Trophoblast cell (in vitro differentiated cells and primary cell): ENCODE results near the gene AUTS2.

Experiments
- DNase-seq, 2 donors: peaks; one replicate each; pipeline ENCODE4 v3.0.0-alpha.2; 2016
- H2AFZ ChIP-seq: 2 replicates; pipeline ENCODE4 v1.6.1; 2013; ENCODE audit warnings: low read length, moderate library complexity, mild to moderate bottlenecking; ENCODE audit not compliant: insufficient read depth, poor library complexity
- H2AK5ac ChIP-seq: 2 replicates; pipeline ENCODE4 v1.6.1; 2013; ENCODE audit warnings: mild to moderate bottlenecking, low read length
- H2BK120ac ChIP-seq: 2 replicates; pipeline ENCODE4 v1.6.1; 2013; ENCODE audit warnings: low read length, mild to moderate bottlenecking, moderate library complexity; ENCODE audit not compliant: insufficient read depth, poor library complexity
- H2BK12ac ChIP-seq: 2 replicates; pipeline ENCODE4 v1.6.1; 2013; ENCODE audit warnings: mild to moderate bottlenecking, low read length, moderate library complexity
- H2BK5ac ChIP-seq: 2 replicates; pipeline ENCODE4 v1.6.1; 2013; ENCODE audit warnings: low read length, low read depth, moderate library complexity, mild to moderate bottlenecking; ENCODE audit not compliant: poor library complexity
- H3K14ac ChIP-seq: 2 replicates; pipeline ENCODE4 v1.6.1; 2013; ENCODE audit warnings: mild to moderate bottlenecking, low read length
- H3K18ac ChIP-seq: 2 replicates; pipeline ENCODE4 v1.6.1; 2013; ENCODE audit warnings: mild to moderate bottlenecking, low read length
- H3K23ac ChIP-seq: 2 replicates; pipeline ENCODE4 v1.6.1; 2013; ENCODE audit warnings: low read length
- H3K27ac ChIP-seq: 2 replicates; pipeline ENCODE4 v1.5.1; 2013; ENCODE audit warnings: low read depth, mild to moderate bottlenecking, inconsistent platforms, low read length, moderate library complexity
- H3K27me3 ChIP-seq: 2 replicates; pipeline ENCODE4 v1.6.1; 2013; ENCODE audit warnings: inconsistent platforms, mild to moderate bottlenecking, low read length, moderate library complexity; ENCODE audit not compliant: insufficient read depth
- H3K36me3 ChIP-seq, 2 experiments: 1 replicate in 1 of 2; 2 replicates in 1 of 2; pipeline ENCODE4 v1.6.1; 2013; ENCODE audit warnings: low read length in 2 of 2, mild to moderate bottlenecking in 2 of 2, moderate library complexity in 1 of 2; ENCODE audit not compliant: insufficient read depth in 2 of 2, control insufficient read depth in 1 of 2
- H3K4ac ChIP-seq: 2 replicates; pipeline ENCODE4 v1.6.1; 2013; ENCODE audit warnings: low read depth, mild to moderate bottlenecking, low read length, moderate library complexity
- H3K4me1 ChIP-seq, 2 experiments: 1 replicate in 1 of 2; 2 replicates in 1 of 2; pipeline ENCODE4 v1.6.1; 2013; ENCODE audit warnings: low read length in 2 of 2, mild to moderate bottlenecking in 2 of 2, moderate library complexity in 1 of 2; ENCODE audit not compliant: insufficient read depth in 2 of 2, control insufficient read depth in 1 of 2
- H3K4me2 ChIP-seq: 2 replicates; pipeline ENCODE4 v1.6.1; 2013; ENCODE audit warnings: inconsistent platforms, mild to moderate bottlenecking, low read length, moderate library complexity
- H3K4me3 ChIP-seq: 2 replicates; pipeline ENCODE4 v1.5.1; 2013; ENCODE audit warnings: mild to moderate bottlenecking, low read depth, low read length, inconsistent platforms
- H3K79me1 ChIP-seq: one replicate; pipeline ENCODE4 v1.6.1; 2013; ENCODE audit warnings: low read length
- H3K79me2 ChIP-seq: 2 replicates; pipeline ENCODE4 v1.6.1; 2013; ENCODE audit warnings: low read length, mild to moderate bottlenecking; ENCODE audit not compliant: control insufficient read depth, insufficient read depth, poor library complexity
- H3K9ac ChIP-seq: 2 replicates; pipeline ENCODE4 v1.6.1; 2013; ENCODE audit warnings: mild to moderate bottlenecking, low read length
- H3K9me3 ChIP-seq: 2 replicates; pipeline ENCODE4 v1.6.1; 2013; ENCODE audit warnings: low read depth, mild to moderate bottlenecking, control low read depth, inconsistent platforms, low read length; ENCODE audit not compliant: insufficient read depth
- H4K12ac ChIP-seq: 2 replicates; pipeline ENCODE4 v1.6.1; 2013; ENCODE audit warnings: low read depth, mild to moderate bottlenecking, low read length, moderate library complexity
- H4K8ac ChIP-seq: 2 replicates; pipeline ENCODE4 v1.6.1; 2013; ENCODE audit warnings: low read depth, mild to moderate bottlenecking, low read length, moderate library complexity
- H4K91ac ChIP-seq: one replicate; pipeline ENCODE4 v1.6.1; 2013; ENCODE audit warnings: low read depth, mild to moderate bottlenecking, low read length, moderate library complexity
- WGBS: extraction: QIAGEN DNeasy Blood & Tissue Kit; methylation state at CpG from one replicate; pipeline ENCODE4 v1.1.7; 2013; ENCODE audit warnings: missing lambda C conversion rate; ENCODE audit not compliant: insufficient read length, insufficient coverage; ENCODE audit errors: extremely low coverage; 5-methylcytosine and 5-hydroxymethylcytosine counted together

Gene AUTS2

GRCh38 chr7:70612811-70613210, 1014.5 kb downstream of the AUTS2 start:
- H2BK5ac ChIP-seq, result no peak overlapping the region
- no peak overlapping the region for H2BK12ac ChIP-seq
- no peak overlapping the region for H3K18ac ChIP-seq
- no peaks in the 10 kb centered on the region for H3K79me2 ChIP-seq
- H3K36me3 ChIP-seq, result no peaks in the 10 kb centered on the region
- no peak overlapping the region for H4K12ac ChIP-seq
- no peak for DNase-seq
- H3K4me2 ChIP-seq, result no peak overlapping the region
- no peak overlapping the region for H2AK5ac ChIP-seq
- H3K23ac ChIP-seq, result no peak overlapping the region
- H3K9me3 ChIP-seq, result peaks cover 3% of the 10 kb centered on the region
- H2BK120ac ChIP-seq, result no peak overlapping the region
- H2AFZ ChIP-seq, result no peak overlapping the region
- H3K9ac ChIP-seq, result no peak overlapping the region
- H3K14ac ChIP-seq, result no peak overlapping the region
- H3K27ac ChIP-seq, result no peak overlapping the region
- WGBS, result no CpG with 5 or more reads among the region's 5 CpGs
- H4K8ac ChIP-seq, result no peak overlapping the region
- H3K79me1 ChIP-seq, result no peaks in the 10 kb centered on the region
- H4K91ac ChIP-seq, result no peak overlapping the region
- no peaks in the 10 kb centered on the region for H3K4me1 ChIP-seq
- H3K27me3 ChIP-seq, result no peaks in the 10 kb centered on the region
- no peak overlapping the region for H3K4ac ChIP-seq
- H3K4me3 ChIP-seq, result no peak overlapping the region

- Histone ChIP-seq H3K4me1 (no peaks in the 10 kb centered on the region), H4K12ac (no peak overlapping the region), H3K27ac (no peak overlapping the region), H4K8ac (no peak overlapping the region), H2BK120ac (no peak overlapping the region), H3K79me1 (no peaks in the 10 kb centered on the region), H3K4ac (no peak overlapping the region), H4K91ac (no peak overlapping the region), H3K18ac (no peak overlapping the region), H3K9ac (no peak overlapping the region), H2AK5ac (no peak overlapping the region), H3K23ac (no peak overlapping the region), H2BK5ac (no peak overlapping the region), H3K27me3 (no peaks in the 10 kb centered on the region), H3K36me3 (no peaks in the 10 kb centered on the region), H3K14ac (no peak overlapping the region), H2BK12ac (no peak overlapping the region), H2AFZ (no peak overlapping the region), H3K4me3 (no peak overlapping the region), H3K79me2 (no peaks in the 10 kb centered on the region), H3K4me2 (no peak overlapping the region), H3K9me3 (peaks cover 3% of the 10 kb centered on the region)
- no peak for DNase-seq
- no CpG with 5 or more reads among the region's 13 CpGs for WGBS
Measured at GRCh38 chr7:70614237-70615045, 1016.2 kb downstream of the AUTS2 start.

- no peak overlapping the region for H4K12ac ChIP-seq
- no peaks in the 10 kb centered on the region for H3K79me1 ChIP-seq
- H3K4me1 ChIP-seq, result no peaks in the 10 kb centered on the region
- no CpG with 5 or more reads among the region's 5 CpGs for WGBS
- H3K27ac ChIP-seq, result no peak overlapping the region
- no peak overlapping the region for H3K9ac ChIP-seq
- H3K36me3 ChIP-seq, result no peaks in the 10 kb centered on the region
- no peak overlapping the region for H2BK12ac ChIP-seq
- no peak overlapping the region for H3K4me2 ChIP-seq
- no peak overlapping the region for H3K14ac ChIP-seq
- H2BK5ac ChIP-seq, result no peak overlapping the region
- no peak overlapping the region for H2BK120ac ChIP-seq
- no peaks in the 10 kb centered on the region for H3K79me2 ChIP-seq
- H3K18ac ChIP-seq, result no peak overlapping the region
- no peak overlapping the region for H4K8ac ChIP-seq
- H3K9me3 ChIP-seq, result peaks cover 6% of the 10 kb centered on the region
- H3K27me3 ChIP-seq, result no peaks in the 10 kb centered on the region
- no peak overlapping the region for H4K91ac ChIP-seq
- H2AFZ ChIP-seq, result no peak overlapping the region
- no peak overlapping the region for H3K23ac ChIP-seq
- DNase-seq, result no peak
- no peak overlapping the region for H3K4me3 ChIP-seq
- H2AK5ac ChIP-seq, result no peak overlapping the region
- H3K4ac ChIP-seq, result no peak overlapping the region
Measured at GRCh38 chr7:70615066-70615606, 1016.9 kb downstream of the AUTS2 start.

DNA sequence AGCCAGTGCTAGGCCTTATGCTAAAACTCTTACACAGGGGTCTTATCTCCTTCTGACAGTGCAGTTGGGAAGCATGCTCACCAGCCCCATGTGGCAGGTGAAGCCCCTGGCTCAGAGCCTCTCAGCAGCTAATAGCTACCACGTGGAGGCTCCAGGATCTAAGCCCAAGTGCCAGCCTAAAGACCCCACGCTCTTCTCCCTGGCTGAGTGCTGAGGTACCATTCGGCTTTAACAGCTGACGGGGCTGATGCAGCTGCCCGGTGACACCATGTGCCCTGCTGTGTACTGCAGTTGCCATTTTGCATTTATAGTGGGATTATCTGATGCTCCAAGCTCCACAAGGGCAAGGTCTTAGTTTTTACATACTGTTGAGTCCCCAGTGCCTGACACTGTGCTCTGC, 1017.9 kb downstream of the AUTS2 start:
- Histone ChIP-seq H3K36me3 (no peaks in the 10 kb centered on the region), H4K91ac (no peak overlapping the region), H3K18ac (no peak overlapping the region), H3K27me3 (no peaks in the 10 kb centered on the region), H3K9ac (no peak overlapping the region), H3K4me2 (no peak overlapping the region), H3K9me3 (peaks cover 6% of the 10 kb centered on the region), H2BK5ac (no peak overlapping the region), H3K4me3 (no peak overlapping the region), H2AFZ (no peak overlapping the region), H2BK120ac (no peak overlapping the region), H4K8ac (no peak overlapping the region), H4K12ac (no peak overlapping the region), H3K79me1 (no peaks in the 10 kb centered on the region), H3K14ac (no peak overlapping the region), H3K4ac (no peak overlapping the region), H2AK5ac (no peak overlapping the region), H3K4me1 (no peaks in the 10 kb centered on the region), H3K23ac (no peak overlapping the region), H2BK12ac (no peak overlapping the region), H3K27ac (no peak overlapping the region), H3K79me2 (no peaks in the 10 kb centered on the region)
- DNase-seq, result no peak
- WGBS, result no CpG with 5 or more reads among the region's 5 CpGs
